Ecto neural progenitor cell (in vitro differentiated cells): Measurements from ENCODE around the gene SVBP.
"Not testable (repeated sequence)": the region's sequence is repeated elsewhere in the genome, so short reads cannot be mapped to it uniquely, and the experiment has no call there.

Source experiments
- DNase-seq: peaks from one replicate; pipeline ENCODE4 v3.0.0-alpha.2; 2018; ENCODE audit warnings: low spot score

SVBP gene

GRCh38 chr1:42841440-42842147 is 24.4 kb upstream of the SVBP start:
- DNase-seq, result no peak

- DNase-seq, result no peak
Measured at GRCh38 chr1:42841010-42841409, 23.8 kb upstream of the SVBP start.

GRCh38 chr1:42838482-42839190 is 21.4 kb upstream of the SVBP start:
- no peak for DNase-seq

GRCh38 chr1:42837709-42838108 is 20.5 kb upstream of the SVBP start:
- no peak for DNase-seq

GRCh38 chr1:42835422-42835821 is 18.2 kb upstream of the SVBP start:
- no peak for DNase-seq

- DNase-seq, result no peak
Measured at GRCh38 chr1:42834803-42835202, 17.6 kb upstream of the SVBP start.

GRCh38 chr1:42833981-42834380 is 16.8 kb upstream of the SVBP start:
- no peak for DNase-seq

GRCh38 chr1:42832641-42833240 is 15.5 kb upstream of the SVBP start:
- DNase-seq, result no peak

- no peak for DNase-seq
Measured at GRCh38 chr1:42831273-42831672, 14.1 kb upstream of the SVBP start.

GRCh38 chr1:42830631-42831030 is 13.4 kb upstream of the SVBP start:
- no peak for DNase-seq

- no peak for DNase-seq
Measured at GRCh38 chr1:42825036-42825851, 8.0 kb upstream of the SVBP start.

GRCh38 chr1:42824481-42825035 is 7.4 kb upstream of the SVBP start:
- no peak for DNase-seq

GRCh38 chr1:42822800-42823392 is 5.7 kb upstream of the SVBP start:
- DNase-seq, result no peak

GRCh38 chr1:42821690-42822089 is 4.5 kb upstream of the SVBP start:
- DNase-seq, result no peak

GRCh38 chr1:42820813-42821212 is 3.6 kb upstream of the SVBP start:
- no peak for DNase-seq

GRCh38 chr1:42817976-42818375 is 779 bp upstream of the SVBP start:
- no peak for DNase-seq

GRCh38 chr1:42817440-42817767 is 207 bp upstream of the SVBP start:
- no peak for DNase-seq

- DNase-seq, result no peak
Measured at GRCh38 chr1:42815941-42816584, 1.1 kb downstream of the SVBP start.

- DNase-seq, result not testable (repeated sequence)
Measured at GRCh38 chr1:42814815-42815214, 2.4 kb downstream of the SVBP start.

GRCh38 chr1:42807056-42807668 is 10.0 kb downstream of the SVBP start:
- no peak for DNase-seq

- DNase-seq, result no peak
Measured at GRCh38 chr1:42806593-42806992, 10.6 kb downstream of the SVBP start.
